Cardiac fibroblast (primary cell): Measurements from ENCODE around the gene COL18A1.

Experiments
- DNase-seq, 2 donors: peaks; one replicate each; pipeline versions ENCODE4 v3.0.0 to v3.0.0-alpha.2; 2010; ENCODE audit warnings: low read depth in 2 of 2
- H3K4me3 ChIP-seq, 2 donors: replicated peaks in 1 of 2; 1 replicate in 1 of 2; 2 replicates in 1 of 2; pipeline ENCODE4 v1.5.1; 2011; ENCODE audit warnings: low read depth in 2 of 2, low read length in 2 of 2, mild to moderate bottlenecking in 2 of 2, moderate library complexity in 1 of 2
- CTCF ChIP-seq: IDR thresholded peaks from one replicate; pipeline ENCODE4 v1.5.1; 2011; ENCODE audit warnings: low read depth, mild to moderate bottlenecking, low read length, inconsistent platforms

Gene COL18A1

GRCh38 chr21:45542242-45542666, 137.3 kb downstream of the COL18A1 start, which contains the start of gene SLC19A1:
SLC19A1 (minus strand) TSS chr21:45542440; CDS start chr21:45537959, 4,481 bp downstream.
- H3K4me3 ChIP-seq = peak within 1 kb of the TSS; percentile 38 to 58
- TF ChIP-seq CTCF = no peak
- DNase-seq = peak; percentile 43 to 66

GRCh38 chr21:45542667-45543370, 137.9 kb downstream of the COL18A1 start:
- DNase-seq = no peak
- H3K4me3 ChIP-seq = peak overlapping the region; percentile 29 to 58
- no peak for TF ChIP-seq CTCF

GRCh38 chr21:45543371-45543709, 138.4 kb downstream of the COL18A1 start:
- DNase-seq = no peak
- no peak overlapping the region for H3K4me3 ChIP-seq
- no peak for TF ChIP-seq CTCF

- DNase-seq = no peak
- no peak for TF ChIP-seq CTCF
- H3K4me3 ChIP-seq = no peak overlapping the region
Measured at GRCh38 chr21:45543710-45544448, 138.9 kb downstream of the COL18A1 start.

GRCh38 chr21:45544449-45545235, 139.7 kb downstream of the COL18A1 start:
- DNase-seq = no peak
- TF ChIP-seq CTCF = no peak

GRCh38 chr21:45545236-45545570, 140.2 kb downstream of the COL18A1 start:
- H3K4me3 ChIP-seq = no peak overlapping the region
- DNase-seq = no peak
- no peak for TF ChIP-seq CTCF

More at GRCh38 chr21:45544449-45545235, 139.7 kb downstream of the COL18A1 start:
- no peak overlapping the region for H3K4me3 ChIP-seq
